ENCODE measurements around the gene FOXRED2. TPM values are rescaled to one million over a fixed set of nuclear protein-coding genes. Genes with fewer than 3 reads are reported as not detected.
A peak's percentile ranks its signal among the peaks of the same experiment; 100 is the strongest.

The FOXRED2 gene
- total and polyA plus RNA-seq, 2 donors (not counting 1 experiment from before 2014, with no cell fraction given): 0.86 to 7.4 TPM

DNA sequence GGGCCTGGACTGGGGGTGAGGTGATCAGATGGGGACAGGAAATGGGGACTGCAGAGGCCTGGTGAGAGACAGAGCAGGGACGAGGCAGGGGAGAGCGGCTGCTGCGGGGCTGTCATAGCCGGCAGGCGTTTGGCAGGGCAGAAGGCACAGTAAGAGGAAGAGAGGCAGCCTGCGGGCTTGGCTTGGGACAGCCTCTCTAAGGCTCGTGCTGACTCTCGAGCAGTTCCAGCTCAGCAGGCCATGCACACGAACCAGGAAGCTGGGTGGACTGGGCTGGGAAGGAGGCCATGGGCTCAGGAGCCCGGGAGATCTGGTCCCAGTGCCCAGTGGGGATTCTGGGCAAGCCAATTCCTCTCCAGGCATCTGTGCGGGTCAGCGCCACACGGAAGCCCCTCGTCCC, 41.8 kb upstream of the FOXRED2 start:
- no peak for ATAC-seq (ENCODE audit: low read depth)
- Histone ChIP-seq H3K9ac (ENCODE audit: low read length) (no peak overlapping the region), H3K79me2 (ENCODE audit: control insufficient read depth, insufficient read depth, low read length) (no peaks in the 10 kb centered on the region), H3K4me2 (replicated peaks; ENCODE audit: low read depth, low read length, poor library complexity, severe bottlenecking) (peak overlapping the region; percentile 52), H2AFZ (ENCODE audit: insufficient read depth, low read depth, low read length, poor library complexity, severe bottlenecking) (no peak overlapping the region), H3K27me3 (replicated peaks in 1 of 4; ENCODE audit: control extremely low read depth in 1 of 4, control insufficient read depth in 3 of 4, insufficient read depth in 4 of 4, low read length in 3 of 4) (no peaks in the 10 kb centered on the region), H4K20me1 (ENCODE audit: control insufficient read depth, insufficient read depth, low read length, poor library complexity, severe bottlenecking) (no peaks in the 10 kb centered on the region), H3K4me3 (ENCODE audit: control extremely low read depth in 1 of 5, extremely low read depth in 1 of 5, insufficient read depth in 1 of 5, low read depth in 2 of 5, low read length in 4 of 5) (no peak overlapping the region), H3K27ac (ENCODE audit: low read length in 2 of 2) (no peak overlapping the region), H3K9me3 (ENCODE audit: control extremely low read depth in 1 of 3, control insufficient read depth in 2 of 3, insufficient read depth in 1 of 3, low read length in 2 of 3) (no peaks in the 10 kb centered on the region), H3K4me1 (ENCODE audit: control insufficient read depth in 2 of 2, insufficient read depth in 2 of 2, low read length in 2 of 2) (peaks cover 33 to 52% of the 10 kb centered on the region in 2 donors), H3K36me3 (replicated peaks in 1 of 2; ENCODE audit: control extremely low read depth in 1 of 2, control insufficient read depth in 1 of 2, extremely low read depth in 1 of 2, insufficient read depth in 2 of 2, low read length in 1 of 2) (no peaks in the 10 kb centered on the region)
- no peaks in the 10 kb centered on the region for H3K9me3 Mint-ChIP-seq (ENCODE audit: insufficient read depth)
- H3K27me3 Mint-ChIP-seq: no peaks in the 10 kb centered on the region
- no peak overlapping the region for H3K27ac Mint-ChIP-seq
- no peak for TF ChIP-seq EZH2 (IDR thresholded peaks at IDR 0.05; ENCODE audit: borderline replicate concordance, insufficient read depth, low read depth, low read length, poor library complexity, severe bottlenecking)
- TF ChIP-seq, protein P1, sequence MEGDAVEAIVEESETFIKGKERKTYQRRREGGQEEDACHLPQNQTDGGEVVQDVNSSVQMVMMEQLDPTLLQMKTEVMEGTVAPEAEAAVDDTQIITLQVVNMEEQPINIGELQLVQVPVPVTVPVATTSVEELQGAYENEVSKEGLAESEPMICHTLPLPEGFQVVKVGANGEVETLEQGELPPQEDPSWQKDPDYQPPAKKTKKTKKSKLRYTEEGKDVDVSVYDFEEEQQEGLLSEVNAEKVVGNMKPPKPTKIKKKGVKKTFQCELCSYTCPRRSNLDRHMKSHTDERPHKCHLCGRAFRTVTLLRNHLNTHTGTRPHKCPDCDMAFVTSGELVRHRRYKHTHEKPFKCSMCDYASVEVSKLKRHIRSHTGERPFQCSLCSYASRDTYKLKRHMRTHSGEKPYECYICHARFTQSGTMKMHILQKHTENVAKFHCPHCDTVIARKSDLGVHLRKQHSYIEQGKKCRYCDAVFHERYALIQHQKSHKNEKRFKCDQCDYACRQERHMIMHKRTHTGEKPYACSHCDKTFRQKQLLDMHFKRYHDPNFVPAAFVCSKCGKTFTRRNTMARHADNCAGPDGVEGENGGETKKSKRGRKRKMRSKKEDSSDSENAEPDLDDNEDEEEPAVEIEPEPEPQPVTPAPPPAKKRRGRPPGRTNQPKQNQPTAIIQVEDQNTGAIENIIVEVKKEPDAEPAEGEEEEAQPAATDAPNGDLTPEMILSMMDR (IDR thresholded peaks at IDR 0.05): no peak
- peaks cover 41% of the 10 kb centered on the region for H3K4me1 Mint-ChIP-seq
- no peak for DNase-seq
- intact Hi-C loops (cut with micrococcal nuclease): loop anchor here (5.0 kb wide), 1 partner anchor 494 kb away; no protein-coding TSS in a partner anchor
- CTCF ChIA-PET: interaction anchor here (0.8 to 1.0 kb wide), 2 partner anchors 308 to 498 kb away, joined by 3 to 5 read pairs; no protein-coding TSS in a partner anchor
- H3K4me3 Mint-ChIP-seq: no peak overlapping the region
- POLR2A ChIA-PET: no interaction called here
- WGBS (ENCODE audit: insufficient coverage): 80% methylated on average over 14 of the region's 14 CpGs

GRCh38 chr22:36546932-36547331, 40.1 kb upstream of the FOXRED2 start:
- H3K4me2 ChIP-seq (replicated peaks; ENCODE audit: low read depth, low read length, poor library complexity, severe bottlenecking): no peak overlapping the region
- no peak overlapping the region for H3K27ac Mint-ChIP-seq
- peaks cover 26% of the 10 kb centered on the region for H3K4me1 Mint-ChIP-seq
- no peaks in the 10 kb centered on the region for H3K27me3 Mint-ChIP-seq
- no peak overlapping the region for H3K4me3 ChIP-seq (ENCODE audit: control extremely low read depth in 1 of 5, extremely low read depth in 1 of 5, insufficient read depth in 1 of 5, low read depth in 2 of 5, low read length in 4 of 5)
- no peaks in the 10 kb centered on the region for H3K9me3 Mint-ChIP-seq (ENCODE audit: insufficient read depth)
- WGBS (ENCODE audit: insufficient coverage): 76% methylated on average over 3 of the region's 6 CpGs
- TF ChIP-seq, protein P1 (IDR thresholded peaks at IDR 0.05): no peak
- TF ChIP-seq EZH2 (IDR thresholded peaks at IDR 0.05; ENCODE audit: borderline replicate concordance, insufficient read depth, low read depth, low read length, poor library complexity, severe bottlenecking): no peak
- ChIA-PET CTCF (interaction anchor here (0.7 to 2.0 kb wide), 10 partner anchors 10 to 498 kb away, joined by 3 to 12 read pairs (median 6); partner anchors contain the start of gene NCF4), POLR2A (interaction anchor here (0.9 kb wide), 1 partner anchor 229 kb away, joined by 5 read pairs; the partner anchor contains the start of gene IFT27)
- H3K9me3 ChIP-seq (ENCODE audit: control extremely low read depth in 1 of 3, control insufficient read depth in 2 of 3, insufficient read depth in 1 of 3, low read length in 2 of 3): no peaks in the 10 kb centered on the region
- H3K4me3 Mint-ChIP-seq: no peak overlapping the region
- no peak overlapping the region for H2AFZ ChIP-seq (ENCODE audit: insufficient read depth, low read depth, low read length, poor library complexity, severe bottlenecking)
- peaks cover 22 to 37% of the 10 kb centered on the region in 2 donors for H3K4me1 ChIP-seq (ENCODE audit: control insufficient read depth in 2 of 2, insufficient read depth in 2 of 2, low read length in 2 of 2)
- no peaks in the 10 kb centered on the region for H3K27me3 ChIP-seq (replicated peaks in 1 of 4; ENCODE audit: control extremely low read depth in 1 of 4, control insufficient read depth in 3 of 4, insufficient read depth in 4 of 4, low read length in 3 of 4)
- intact Hi-C loops (cut with micrococcal nuclease): loop anchor here (1.0 to 5.0 kb wide), 3 partner anchors 309 to 495 kb away; no protein-coding TSS in a partner anchor
- no peaks in the 10 kb centered on the region for H3K79me2 ChIP-seq (ENCODE audit: control insufficient read depth, insufficient read depth, low read length)
- H3K36me3 ChIP-seq (replicated peaks in 1 of 2; ENCODE audit: control extremely low read depth in 1 of 2, control insufficient read depth in 1 of 2, extremely low read depth in 1 of 2, insufficient read depth in 2 of 2, low read length in 1 of 2): no peaks in the 10 kb centered on the region
- no peaks in the 10 kb centered on the region for H4K20me1 ChIP-seq (ENCODE audit: control insufficient read depth, insufficient read depth, low read length, poor library complexity, severe bottlenecking)
- no peak for DNase-seq
- no peak overlapping the region for H3K27ac ChIP-seq (ENCODE audit: low read length in 2 of 2)
- no peak for ATAC-seq (ENCODE audit: low read depth)
- no peak overlapping the region for H3K9ac ChIP-seq (ENCODE audit: low read length)

Data from B cell (primary cell).